GM19468 (cell line): ENCODE data around the gene P4HA3.

Source experiments
- ATAC-seq: cut with Tn5 transposase; IDR thresholded peaks from one replicate; pipeline ENCODE4 v1.9.1; 2021; ENCODE audit warnings: mild to moderate bottlenecking, moderate library complexity, moderate number of reproducible peaks; ENCODE audit not compliant: unreplicated experiment; ENCODE audit errors: extremely low read depth

Gene P4HA3

GRCh38 chr11:74269161-74269811 lies 42.2 kb downstream of the P4HA3 start:
- no peak for ATAC-seq

GRCh38 chr11:74268456-74268855 lies 43.0 kb downstream of the P4HA3 start:
- ATAC-seq, result no peak

GRCh38 chr11:74267014-74267413 lies 44.4 kb downstream of the P4HA3 start:
- no peak for ATAC-seq

- no peak for ATAC-seq
Observed at GRCh38 chr11:74265256-74265655, 46.2 kb downstream of the P4HA3 start.

- ATAC-seq, result no peak
Observed at GRCh38 chr11:74262725-74263124, 48.7 kb downstream of the P4HA3 start.

- no peak for ATAC-seq
Observed at GRCh38 chr11:74257959-74258553, 53.4 kb downstream of the P4HA3 start.

- no peak for ATAC-seq
Observed at GRCh38 chr11:74256378-74257133, 54.9 kb downstream of the P4HA3 start.

- no peak for ATAC-seq
Observed at GRCh38 chr11:74255741-74256375, 55.6 kb downstream of the P4HA3 start.

- no peak for ATAC-seq
Observed at GRCh38 chr11:74253361-74253760, 58.1 kb downstream of the P4HA3 start.

GRCh38 chr11:74249496-74249895 lies 61.9 kb downstream of the P4HA3 start:
- no peak for ATAC-seq

- ATAC-seq, result no peak
Observed at GRCh38 chr11:74248469-74248868, 63.0 kb downstream of the P4HA3 start.

- ATAC-seq, result no peak
Observed at GRCh38 chr11:74238243-74238642, 73.2 kb downstream of the P4HA3 start.

GRCh38 chr11:74237541-74237940 lies 73.9 kb downstream of the P4HA3 start:
- ATAC-seq, result no peak

- no peak for ATAC-seq
Observed at GRCh38 chr11:74235121-74235520, 76.3 kb downstream of the P4HA3 start.

GRCh38 chr11:74233683-74234082 lies 77.8 kb downstream of the P4HA3 start:
- ATAC-seq, result no peak

- no peak for ATAC-seq
Observed at GRCh38 chr11:74232311-74232950, 79.0 kb downstream of the P4HA3 start.

GRCh38 chr11:74226907-74227306 lies 84.5 kb downstream of the P4HA3 start:
- ATAC-seq, result no peak

GRCh38 chr11:74225565-74225964 lies 85.9 kb downstream of the P4HA3 start:
- no peak for ATAC-seq

GRCh38 chr11:74221816-74222215 lies 89.6 kb downstream of the P4HA3 start:
- ATAC-seq, result no peak

- ATAC-seq, result no peak
Observed at GRCh38 chr11:74220376-74220775, 91.1 kb downstream of the P4HA3 start.
